Measurements from ENCODE around the gene LTA.

DNA sequence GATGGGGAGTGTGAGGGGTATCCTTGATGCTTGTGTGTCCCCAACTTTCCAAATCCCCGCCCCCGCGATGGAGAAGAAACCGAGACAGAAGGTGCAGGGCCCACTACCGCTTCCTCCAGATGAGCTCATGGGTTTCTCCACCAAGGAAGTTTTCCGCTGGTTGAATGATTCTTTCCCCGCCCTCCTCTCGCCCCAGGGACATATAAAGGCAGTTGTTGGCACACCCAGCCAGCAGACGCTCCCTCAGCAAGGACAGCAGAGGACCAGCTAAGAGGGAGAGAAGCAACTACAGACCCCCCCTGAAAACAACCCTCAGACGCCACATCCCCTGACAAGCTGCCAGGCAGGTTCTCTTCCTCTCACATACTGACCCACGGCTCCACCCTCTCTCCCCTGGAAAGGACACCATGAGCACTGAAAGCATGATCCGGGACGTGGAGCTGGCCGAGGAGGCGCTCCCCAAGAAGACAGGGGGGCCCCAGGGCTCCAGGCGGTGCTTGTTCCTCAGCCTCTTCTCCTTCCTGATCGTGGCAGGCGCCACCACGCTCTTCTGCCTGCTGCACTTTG lies 3.3 kb downstream of the LTA start, which contains the start of gene TNF:
- TF ChIP-seq, protein P1, sequence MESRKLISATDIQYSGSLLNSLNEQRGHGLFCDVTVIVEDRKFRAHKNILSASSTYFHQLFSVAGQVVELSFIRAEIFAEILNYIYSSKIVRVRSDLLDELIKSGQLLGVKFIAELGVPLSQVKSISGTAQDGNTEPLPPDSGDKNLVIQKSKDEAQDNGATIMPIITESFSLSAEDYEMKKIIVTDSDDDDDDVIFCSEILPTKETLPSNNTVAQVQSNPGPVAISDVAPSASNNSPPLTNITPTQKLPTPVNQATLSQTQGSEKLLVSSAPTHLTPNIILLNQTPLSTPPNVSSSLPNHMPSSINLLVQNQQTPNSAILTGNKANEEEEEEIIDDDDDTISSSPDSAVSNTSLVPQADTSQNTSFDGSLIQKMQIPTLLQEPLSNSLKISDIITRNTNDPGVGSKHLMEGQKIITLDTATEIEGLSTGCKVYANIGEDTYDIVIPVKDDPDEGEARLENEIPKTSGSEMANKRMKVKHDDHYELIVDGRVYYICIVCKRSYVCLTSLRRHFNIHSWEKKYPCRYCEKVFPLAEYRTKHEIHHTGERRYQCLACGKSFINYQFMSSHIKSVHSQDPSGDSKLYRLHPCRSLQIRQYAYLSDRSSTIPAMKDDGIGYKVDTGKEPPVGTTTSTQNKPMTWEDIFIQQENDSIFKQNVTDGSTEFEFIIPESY (IDR thresholded peaks at IDR 0.05; ENCODE audit: borderline replicate concordance, low read depth) = no peak
- no peak for TF ChIP-seq ELF1 (IDR thresholded peaks at IDR 0.05)
- no peak for TF ChIP-seq SMC3 (IDR thresholded peaks at IDR 0.05; ENCODE audit: low read depth, low read length)
- TF ChIP-seq, protein P2, sequence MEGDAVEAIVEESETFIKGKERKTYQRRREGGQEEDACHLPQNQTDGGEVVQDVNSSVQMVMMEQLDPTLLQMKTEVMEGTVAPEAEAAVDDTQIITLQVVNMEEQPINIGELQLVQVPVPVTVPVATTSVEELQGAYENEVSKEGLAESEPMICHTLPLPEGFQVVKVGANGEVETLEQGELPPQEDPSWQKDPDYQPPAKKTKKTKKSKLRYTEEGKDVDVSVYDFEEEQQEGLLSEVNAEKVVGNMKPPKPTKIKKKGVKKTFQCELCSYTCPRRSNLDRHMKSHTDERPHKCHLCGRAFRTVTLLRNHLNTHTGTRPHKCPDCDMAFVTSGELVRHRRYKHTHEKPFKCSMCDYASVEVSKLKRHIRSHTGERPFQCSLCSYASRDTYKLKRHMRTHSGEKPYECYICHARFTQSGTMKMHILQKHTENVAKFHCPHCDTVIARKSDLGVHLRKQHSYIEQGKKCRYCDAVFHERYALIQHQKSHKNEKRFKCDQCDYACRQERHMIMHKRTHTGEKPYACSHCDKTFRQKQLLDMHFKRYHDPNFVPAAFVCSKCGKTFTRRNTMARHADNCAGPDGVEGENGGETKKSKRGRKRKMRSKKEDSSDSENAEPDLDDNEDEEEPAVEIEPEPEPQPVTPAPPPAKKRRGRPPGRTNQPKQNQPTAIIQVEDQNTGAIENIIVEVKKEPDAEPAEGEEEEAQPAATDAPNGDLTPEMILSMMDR (IDR thresholded peaks at IDR 0.05) = no peak
- TF ChIP-seq NRF1 (IDR thresholded peaks at IDR 0.05; ENCODE audit: low read depth, low read length) = no peak
- no peak for TF ChIP-seq POLR2AphosphoS5 (IDR thresholded peaks at IDR 0.05; ENCODE audit: low read depth, low read length)
- TF ChIP-seq SIN3A (IDR thresholded peaks at IDR 0.05; ENCODE audit: borderline replicate concordance, low read depth, low read length) = no peak
- TF ChIP-seq, protein P3, sequence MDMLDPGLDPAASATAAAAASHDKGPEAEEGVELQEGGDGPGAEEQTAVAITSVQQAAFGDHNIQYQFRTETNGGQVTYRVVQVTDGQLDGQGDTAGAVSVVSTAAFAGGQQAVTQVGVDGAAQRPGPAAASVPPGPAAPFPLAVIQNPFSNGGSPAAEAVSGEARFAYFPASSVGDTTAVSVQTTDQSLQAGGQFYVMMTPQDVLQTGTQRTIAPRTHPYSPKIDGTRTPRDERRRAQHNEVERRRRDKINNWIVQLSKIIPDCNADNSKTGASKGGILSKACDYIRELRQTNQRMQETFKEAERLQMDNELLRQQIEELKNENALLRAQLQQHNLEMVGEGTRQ (IDR thresholded peaks at IDR 0.05; ENCODE audit: borderline replicate concordance, low read depth, low read length) = no peak
- TF ChIP-seq MXI1 (IDR thresholded peaks at IDR 0.05; ENCODE audit: low read depth, low read length) = no peak
- TF ChIP-seq EZH2phosphoT487 (IDR thresholded peaks at IDR 0.05; ENCODE audit: borderline replicate concordance, low read depth) = no peak
